ENCODE measurements around the gene NKIRAS2.

Gene NKIRAS2

DNA sequence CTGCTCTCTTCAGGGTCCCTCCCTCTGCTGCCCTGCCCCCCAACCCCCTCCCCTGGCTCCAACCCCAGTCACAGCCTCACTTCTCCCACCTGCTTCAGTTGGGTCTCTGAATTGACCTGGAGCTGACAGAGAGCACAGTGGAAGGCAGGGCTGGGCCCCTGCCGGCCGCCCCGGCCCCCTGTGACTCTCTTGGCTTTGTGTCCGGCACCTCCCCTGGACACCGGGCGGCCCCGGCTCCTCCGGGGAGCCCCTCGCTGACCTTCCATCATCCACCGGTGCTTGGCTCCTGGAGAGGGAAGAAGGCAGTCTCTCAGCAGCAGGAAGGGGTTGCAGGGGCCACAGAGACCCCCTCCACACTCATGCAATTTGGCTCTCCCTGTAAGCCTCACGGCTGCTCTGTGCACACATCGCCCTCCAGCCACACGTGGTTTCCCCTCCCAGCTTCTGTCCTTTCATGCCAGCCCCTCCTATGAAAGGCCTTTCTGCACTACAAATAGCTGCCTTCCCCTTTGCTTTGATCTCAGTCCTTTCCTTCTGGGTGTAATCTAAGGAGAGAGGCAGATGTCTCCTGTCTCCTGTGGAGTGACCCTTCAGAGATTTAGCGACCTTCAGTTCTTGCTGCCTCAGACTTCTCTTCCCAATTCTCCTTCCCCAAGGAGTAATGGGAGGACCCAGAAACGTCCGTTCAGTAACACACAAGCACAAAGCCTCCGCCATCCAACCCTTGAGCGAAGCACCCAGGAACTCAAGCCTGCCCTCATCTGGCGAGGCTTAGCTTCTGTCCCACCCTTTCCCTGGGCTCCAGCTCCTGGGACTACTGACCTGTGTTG lies 8.3 kb downstream of the NKIRAS2 start:
- ATAC-seq: no peak
- TF ChIP-seq RARB (CRISPR knock-in tag; IDR thresholded peaks at IDR 0.05): no peak
- TF ChIP-seq BACH2 (CRISPR knock-in tag; IDR thresholded peaks at IDR 0.05; ENCODE audit: borderline replicate concordance): no peak
- TF ChIP-seq ZC3H10 (CRISPR knock-in tag; IDR thresholded peaks at IDR 0.05): no peak
- no peak for TF ChIP-seq OSR1 (CRISPR knock-in tag; IDR thresholded peaks at IDR 0.05)
- no peak for TF ChIP-seq TCF4 (CRISPR knock-in tag; IDR thresholded peaks at IDR 0.05; ENCODE audit: borderline replicate concordance)
- no peak for TF ChIP-seq PPARA (CRISPR knock-in tag; IDR thresholded peaks at IDR 0.05; ENCODE audit: borderline replicate concordance)
- TF ChIP-seq CSDC2 (CRISPR knock-in tag; IDR thresholded peaks at IDR 0.05): no peak
- TF ChIP-seq ISL1 (CRISPR knock-in tag; IDR thresholded peaks at IDR 0.05): no peak

DNA sequence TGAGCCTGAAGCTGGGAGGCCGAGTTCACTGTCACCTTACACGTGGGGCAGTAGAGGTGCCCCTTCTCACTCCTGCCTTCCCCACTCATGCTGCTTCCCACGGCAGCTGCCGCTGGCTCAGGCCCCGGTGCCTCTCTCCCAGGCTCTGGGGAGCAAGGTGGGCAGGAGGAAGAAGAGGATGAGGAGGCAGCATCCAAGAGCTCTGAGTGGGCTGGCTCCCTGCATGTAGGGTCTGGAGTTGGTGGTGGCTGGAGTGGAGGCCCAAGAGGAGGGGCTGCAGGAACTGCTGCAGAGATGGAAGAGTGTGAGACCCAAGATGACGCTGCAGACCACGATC lies 8.9 kb downstream of the NKIRAS2 start:
- no peak for TF ChIP-seq ZC3H10 (CRISPR knock-in tag; IDR thresholded peaks at IDR 0.05)
- no peak for TF ChIP-seq TCF4 (CRISPR knock-in tag; IDR thresholded peaks at IDR 0.05; ENCODE audit: borderline replicate concordance)
- no peak for TF ChIP-seq RARB (CRISPR knock-in tag; IDR thresholded peaks at IDR 0.05)
- no peak for TF ChIP-seq TOX (CRISPR knock-in tag; IDR thresholded peaks at IDR 0.05; ENCODE audit: borderline replicate concordance)
- TF ChIP-seq ARNTL (CRISPR knock-in tag; IDR thresholded peaks at IDR 0.05; ENCODE audit: borderline replicate concordance, low read depth): no peak
- TF ChIP-seq ISL1 (CRISPR knock-in tag; IDR thresholded peaks at IDR 0.05): no peak
- TF ChIP-seq, protein P1, sequence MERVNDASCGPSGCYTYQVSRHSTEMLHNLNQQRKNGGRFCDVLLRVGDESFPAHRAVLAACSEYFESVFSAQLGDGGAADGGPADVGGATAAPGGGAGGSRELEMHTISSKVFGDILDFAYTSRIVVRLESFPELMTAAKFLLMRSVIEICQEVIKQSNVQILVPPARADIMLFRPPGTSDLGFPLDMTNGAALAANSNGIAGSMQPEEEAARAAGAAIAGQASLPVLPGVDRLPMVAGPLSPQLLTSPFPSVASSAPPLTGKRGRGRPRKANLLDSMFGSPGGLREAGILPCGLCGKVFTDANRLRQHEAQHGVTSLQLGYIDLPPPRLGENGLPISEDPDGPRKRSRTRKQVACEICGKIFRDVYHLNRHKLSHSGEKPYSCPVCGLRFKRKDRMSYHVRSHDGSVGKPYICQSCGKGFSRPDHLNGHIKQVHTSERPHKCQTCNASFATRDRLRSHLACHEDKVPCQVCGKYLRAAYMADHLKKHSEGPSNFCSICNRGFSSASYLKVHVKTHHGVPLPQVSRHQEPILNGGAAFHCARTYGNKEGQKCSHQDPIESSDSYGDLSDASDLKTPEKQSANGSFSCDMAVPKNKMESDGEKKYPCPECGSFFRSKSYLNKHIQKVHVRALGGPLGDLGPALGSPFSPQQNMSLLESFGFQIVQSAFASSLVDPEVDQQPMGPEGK (CRISPR knock-in tag; IDR thresholded peaks at IDR 0.05; ENCODE audit: borderline replicate concordance): no peak
- TF ChIP-seq, protein P2, sequence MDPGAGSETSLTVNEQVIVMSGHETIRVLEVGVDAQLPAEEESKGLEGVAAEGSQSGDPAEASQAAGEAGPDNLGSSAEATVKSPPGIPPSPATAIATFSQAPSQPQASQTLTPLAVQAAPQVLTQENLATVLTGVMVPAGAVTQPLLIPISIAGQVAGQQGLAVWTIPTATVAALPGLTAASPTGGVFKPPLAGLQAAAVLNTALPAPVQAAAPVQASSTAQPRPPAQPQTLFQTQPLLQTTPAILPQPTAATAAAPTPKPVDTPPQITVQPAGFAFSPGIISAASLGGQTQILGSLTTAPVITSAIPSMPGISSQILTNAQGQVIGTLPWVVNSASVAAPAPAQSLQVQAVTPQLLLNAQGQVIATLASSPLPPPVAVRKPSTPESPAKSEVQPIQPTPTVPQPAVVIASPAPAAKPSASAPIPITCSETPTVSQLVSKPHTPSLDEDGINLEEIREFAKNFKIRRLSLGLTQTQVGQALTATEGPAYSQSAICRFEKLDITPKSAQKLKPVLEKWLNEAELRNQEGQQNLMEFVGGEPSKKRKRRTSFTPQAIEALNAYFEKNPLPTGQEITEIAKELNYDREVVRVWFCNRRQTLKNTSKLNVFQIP (CRISPR knock-in tag; IDR thresholded peaks at IDR 0.05; ENCODE audit: borderline replicate concordance, low read depth): no peak
- no peak for TF ChIP-seq ZNF565 (CRISPR knock-in tag; conservative IDR thresholded peaks at IDR 0.05; ENCODE audit: low read depth)
- TF ChIP-seq ZFP3 (CRISPR knock-in tag; IDR thresholded peaks at IDR 0.05): no peak
- no peak for TF ChIP-seq BACH2 (CRISPR knock-in tag; IDR thresholded peaks at IDR 0.05; ENCODE audit: borderline replicate concordance)
- no peak for ATAC-seq

DNA sequence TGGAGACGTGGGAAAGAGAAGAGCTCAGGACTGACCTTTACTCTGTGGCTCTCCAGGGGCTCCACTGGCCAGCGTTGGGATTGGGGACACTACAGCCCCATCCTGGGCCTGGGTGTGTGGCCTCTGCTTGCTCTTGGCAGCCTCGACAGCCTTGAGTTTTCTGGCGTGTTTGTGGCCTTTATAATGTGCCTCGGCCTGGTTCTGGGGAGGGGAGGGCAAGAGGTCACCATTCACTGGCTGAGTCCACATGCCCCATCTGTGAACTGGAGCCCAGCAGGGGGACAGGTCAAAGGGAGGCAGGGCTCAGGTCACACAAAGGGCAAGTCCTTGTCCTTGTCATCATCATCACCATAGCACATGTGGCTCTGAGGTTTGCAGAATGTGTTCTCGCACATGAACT lies 11.7 kb downstream of the NKIRAS2 start:
- no peak for ATAC-seq
- TF ChIP-seq ZNF565 (CRISPR knock-in tag; conservative IDR thresholded peaks at IDR 0.05; ENCODE audit: low read depth) (no peak), TOX (CRISPR knock-in tag; IDR thresholded peaks at IDR 0.05; ENCODE audit: borderline replicate concordance) (no peak), ESRRG (CRISPR knock-in tag; IDR thresholded peaks at IDR 0.05) (no peak), OSR1 (CRISPR knock-in tag; IDR thresholded peaks at IDR 0.05) (no peak), ZNF8 (CRISPR knock-in tag; IDR thresholded peaks at IDR 0.05) (no peak), ISL1 (CRISPR knock-in tag; IDR thresholded peaks at IDR 0.05) (no peak), PPARA (CRISPR knock-in tag; IDR thresholded peaks at IDR 0.05; ENCODE audit: borderline replicate concordance) (no peak)

DNA sequence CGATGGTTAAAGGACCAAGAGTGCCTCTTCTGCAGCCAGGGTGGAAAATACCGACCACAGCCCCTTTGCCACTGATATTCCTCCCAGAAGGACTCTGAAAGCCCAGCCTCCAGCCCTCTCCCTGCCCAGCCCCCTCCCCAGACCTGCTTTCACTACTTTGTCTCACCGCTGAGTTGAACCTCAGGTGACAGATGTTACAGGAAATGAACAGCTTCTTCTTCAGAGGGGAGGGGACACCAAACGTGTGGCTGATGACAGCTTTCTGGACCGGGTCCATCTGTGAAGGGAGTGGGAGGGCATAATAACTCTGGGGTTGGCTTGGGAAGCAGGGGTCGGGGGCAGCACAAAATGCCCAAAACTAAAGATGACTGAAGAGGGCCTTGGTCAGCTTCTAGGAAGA lies 14.2 kb downstream of the NKIRAS2 start:
- no peak for ATAC-seq
- TF ChIP-seq, protein P3, sequence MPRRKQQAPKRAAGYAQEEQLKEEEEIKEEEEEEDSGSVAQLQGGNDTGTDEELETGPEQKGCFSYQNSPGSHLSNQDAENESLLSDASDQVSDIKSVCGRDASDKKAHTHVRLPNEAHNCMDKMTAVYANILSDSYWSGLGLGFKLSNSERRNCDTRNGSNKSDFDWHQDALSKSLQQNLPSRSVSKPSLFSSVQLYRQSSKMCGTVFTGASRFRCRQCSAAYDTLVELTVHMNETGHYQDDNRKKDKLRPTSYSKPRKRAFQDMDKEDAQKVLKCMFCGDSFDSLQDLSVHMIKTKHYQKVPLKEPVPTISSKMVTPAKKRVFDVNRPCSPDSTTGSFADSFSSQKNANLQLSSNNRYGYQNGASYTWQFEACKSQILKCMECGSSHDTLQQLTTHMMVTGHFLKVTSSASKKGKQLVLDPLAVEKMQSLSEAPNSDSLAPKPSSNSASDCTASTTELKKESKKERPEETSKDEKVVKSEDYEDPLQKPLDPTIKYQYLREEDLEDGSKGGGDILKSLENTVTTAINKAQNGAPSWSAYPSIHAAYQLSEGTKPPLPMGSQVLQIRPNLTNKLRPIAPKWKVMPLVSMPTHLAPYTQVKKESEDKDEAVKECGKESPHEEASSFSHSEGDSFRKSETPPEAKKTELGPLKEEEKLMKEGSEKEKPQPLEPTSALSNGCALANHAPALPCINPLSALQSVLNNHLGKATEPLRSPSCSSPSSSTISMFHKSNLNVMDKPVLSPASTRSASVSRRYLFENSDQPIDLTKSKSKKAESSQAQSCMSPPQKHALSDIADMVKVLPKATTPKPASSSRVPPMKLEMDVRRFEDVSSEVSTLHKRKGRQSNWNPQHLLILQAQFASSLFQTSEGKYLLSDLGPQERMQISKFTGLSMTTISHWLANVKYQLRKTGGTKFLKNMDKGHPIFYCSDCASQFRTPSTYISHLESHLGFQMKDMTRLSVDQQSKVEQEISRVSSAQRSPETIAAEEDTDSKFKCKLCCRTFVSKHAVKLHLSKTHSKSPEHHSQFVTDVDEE (CRISPR knock-in tag; IDR thresholded peaks at IDR 0.05): no peak

DNA sequence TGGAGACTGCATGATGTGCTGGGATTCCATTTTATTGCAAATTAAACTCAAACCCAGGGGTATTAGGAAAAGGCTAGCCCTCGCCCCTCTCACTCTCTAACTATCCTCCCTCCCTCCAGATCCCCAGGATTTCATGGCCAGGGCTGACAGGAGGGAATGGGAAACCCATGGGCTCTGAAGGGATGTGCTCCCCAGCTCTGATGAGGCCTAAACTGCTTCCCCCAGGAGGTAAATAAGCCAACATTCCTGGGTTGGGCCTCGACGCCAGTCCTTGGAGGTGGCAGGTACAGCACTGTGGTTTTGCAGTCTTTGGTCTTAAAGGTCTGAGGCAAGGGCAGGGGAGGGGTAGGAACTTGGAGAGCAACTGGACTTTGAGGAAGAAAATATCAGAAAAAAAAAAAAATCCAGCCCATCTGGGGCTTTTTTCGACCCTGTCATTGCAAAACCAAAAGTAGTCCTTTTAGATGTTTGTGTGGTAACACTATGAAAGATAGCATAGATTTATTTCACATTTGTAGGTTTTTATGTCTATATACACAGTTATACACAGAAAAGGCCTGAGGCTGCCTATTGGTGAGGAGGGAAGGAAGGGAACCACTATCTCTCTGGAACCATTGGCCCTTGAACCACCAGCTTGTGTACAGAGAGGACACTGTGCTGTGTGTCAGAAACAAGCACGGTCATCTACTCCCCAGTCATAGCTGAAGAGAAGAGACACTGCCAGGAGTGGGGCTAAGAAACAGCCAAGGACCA lies 18.5 kb downstream of the NKIRAS2 start:
- TF ChIP-seq, protein P3 (CRISPR knock-in tag; IDR thresholded peaks at IDR 0.05): no peak
- TF ChIP-seq SNAI2 (CRISPR knock-in tag; IDR thresholded peaks at IDR 0.05) (no peak), ARNTL (CRISPR knock-in tag; IDR thresholded peaks at IDR 0.05; ENCODE audit: borderline replicate concordance, low read depth) (no peak), TOX (CRISPR knock-in tag; IDR thresholded peaks at IDR 0.05; ENCODE audit: borderline replicate concordance) (no peak)
- no peak for ATAC-seq
